Measurements from ENCODE around the gene ARHGAP25. TPM values are rescaled to one million over a fixed set of nuclear protein-coding genes. Genes with fewer than 3 reads are reported as not detected.
A peak's percentile ranks its signal among the peaks of the same experiment; 100 is the strongest.

The ARHGAP25 gene
- total RNA-seq, 2 experiments from 2014 or later, result 68.2 to 68.7 TPM

DNA sequence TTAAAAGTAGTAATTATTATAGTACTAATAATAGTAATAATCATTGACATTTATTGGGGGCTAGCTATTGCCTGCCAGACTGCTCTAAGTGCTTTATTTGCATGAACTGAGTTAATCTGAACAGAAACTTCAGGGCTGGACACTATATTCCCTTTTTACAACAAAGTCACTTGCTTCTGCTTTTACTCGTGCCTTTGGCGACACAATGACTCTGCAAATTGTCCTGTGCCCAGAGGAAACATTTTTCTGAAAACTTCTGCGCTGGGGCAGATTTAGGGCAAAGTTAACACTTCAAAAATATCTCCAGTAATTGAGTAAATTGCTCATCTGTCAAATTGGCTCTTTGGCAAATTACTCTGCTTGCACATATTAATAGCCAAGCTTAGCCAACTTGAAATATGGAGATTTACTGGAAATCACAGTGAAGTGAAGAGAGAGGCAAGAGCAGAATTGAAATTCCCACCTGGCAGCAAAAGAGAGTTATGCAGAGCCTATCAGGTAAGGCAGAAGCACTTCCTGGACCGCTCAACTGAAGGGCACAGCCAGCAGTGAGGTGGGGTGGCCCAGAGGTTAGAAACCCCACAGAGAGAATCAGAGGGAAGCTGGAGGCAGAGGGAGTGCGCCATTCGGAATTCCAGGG lies 100.2 kb downstream of the ARHGAP25 start:
- no peak for ATAC-seq
- Mint-ChIP-seq H3K27ac (peak overlapping the region; percentile 61), H3K9me3 (ENCODE audit: insufficient read depth) (no peaks in the 10 kb centered on the region), H3K4me3 (no peak overlapping the region), H3K4me1 (ENCODE audit: low read depth) (peaks cover 67% of the 10 kb centered on the region), H3K27me3 (ENCODE audit: low read depth) (no peaks in the 10 kb centered on the region), H3K36me3 (ENCODE audit: low read depth) (peaks cover 9% of the 10 kb centered on the region)
- ChIA-PET POLR2A (no interaction called here), CTCF (interaction anchor here (0.6 to 5.2 kb wide), 11 partner anchors 69 to 372 kb away, joined by 3 to 59 read pairs (median 13); no protein-coding TSS in a partner anchor)
- no peak for DNase-seq

GRCh38 chr2:68835621-68836020 lies 101.0 kb downstream of the ARHGAP25 start:
- H3K9me3 Mint-ChIP-seq (ENCODE audit: insufficient read depth), result no peaks in the 10 kb centered on the region
- ChIA-PET POLR2A (no interaction called here), CTCF (interaction anchor here (0.6 to 5.2 kb wide), 13 partner anchors 16 to 373 kb away, joined by 3 to 59 read pairs (median 4); no protein-coding TSS in a partner anchor)
- H3K4me1 Mint-ChIP-seq (ENCODE audit: low read depth), result peaks cover 60% of the 10 kb centered on the region
- no peak for ATAC-seq
- H3K27ac Mint-ChIP-seq, result no peak overlapping the region
- no peak overlapping the region for H3K4me3 Mint-ChIP-seq
- peaks cover 5% of the 10 kb centered on the region for H3K36me3 Mint-ChIP-seq (ENCODE audit: low read depth)
- no peaks in the 10 kb centered on the region for H3K27me3 Mint-ChIP-seq (ENCODE audit: low read depth)
- DNase-seq, result no peak

- Mint-ChIP-seq H3K36me3 (ENCODE audit: low read depth) (no peaks in the 10 kb centered on the region), H3K4me3 (no peak overlapping the region), H3K9me3 (ENCODE audit: insufficient read depth) (no peaks in the 10 kb centered on the region), H3K27ac (no peak overlapping the region), H3K27me3 (ENCODE audit: low read depth) (no peaks in the 10 kb centered on the region), H3K4me1 (ENCODE audit: low read depth) (peaks cover 44% of the 10 kb centered on the region)
- peak; percentile 80 for DNase-seq
- ChIA-PET CTCF (interaction anchor here (0.7 to 5.2 kb wide), 22 partner anchors 8 to 375 kb away, joined by 3 to 59 read pairs (median 4); no protein-coding TSS in a partner anchor), POLR2A (no interaction called here)
- ATAC-seq, result peak; percentile 82
Observed at GRCh38 chr2:68837164-68837860, 102.7 kb downstream of the ARHGAP25 start.

- no peak overlapping the region for H3K4me3 Mint-ChIP-seq
- no peak for ATAC-seq
Observed at GRCh38 chr2:68837861-68838341, 103.3 kb downstream of the ARHGAP25 start.

GRCh38 chr2:68838641-68839040 lies 104.0 kb downstream of the ARHGAP25 start:
- H3K27me3 Mint-ChIP-seq (ENCODE audit: low read depth), result peaks cover 2% of the 10 kb centered on the region
- ATAC-seq, result no peak
- no peak overlapping the region for H3K4me3 Mint-ChIP-seq
- CTCF ChIA-PET, result interaction anchor here (1.0 to 5.2 kb wide), 29 partner anchors 9 to 375 kb away, joined by 3 to 53 read pairs (median 4); partner anchors contain the start of gene FBXO48
- DNase-seq, result no peak
- H3K27ac Mint-ChIP-seq, result no peak overlapping the region
- POLR2A ChIA-PET, result interaction anchor here (0.7 kb wide), 1 partner anchor 94 kb away, joined by 3 read pairs; no protein-coding TSS in a partner anchor
- peaks cover 31% of the 10 kb centered on the region for H3K4me1 Mint-ChIP-seq (ENCODE audit: low read depth)
- H3K36me3 Mint-ChIP-seq (ENCODE audit: low read depth), result no peaks in the 10 kb centered on the region
- no peaks in the 10 kb centered on the region for H3K9me3 Mint-ChIP-seq (ENCODE audit: insufficient read depth)

More at GRCh38 chr2:68837861-68838341, 103.3 kb downstream of the ARHGAP25 start:
- H3K4me1 Mint-ChIP-seq (ENCODE audit: low read depth), result peaks cover 38% of the 10 kb centered on the region
- H3K9me3 Mint-ChIP-seq (ENCODE audit: insufficient read depth), result no peaks in the 10 kb centered on the region
- ChIA-PET POLR2A (interaction anchor here (0.7 kb wide), 1 partner anchor 93 kb away, joined by 3 read pairs; no protein-coding TSS in a partner anchor), CTCF (interaction anchor here (1.0 to 5.2 kb wide), 18 partner anchors 8 to 242 kb away, joined by 3 to 53 read pairs (median 7); no protein-coding TSS in a partner anchor)
- no peak for DNase-seq
- no peaks in the 10 kb centered on the region for H3K36me3 Mint-ChIP-seq (ENCODE audit: low read depth)
- H3K27ac Mint-ChIP-seq, result no peak overlapping the region
- peaks cover 1% of the 10 kb centered on the region for H3K27me3 Mint-ChIP-seq (ENCODE audit: low read depth)

- no peak overlapping the region for H3K27ac Mint-ChIP-seq
- ChIA-PET CTCF (interaction anchor here (1.0 to 5.2 kb wide), 25 partner anchors 9 to 376 kb away, joined by 3 to 53 read pairs (median 5); partner anchors contain the start of gene FBXO48), POLR2A (no interaction called here)
- no peak for ATAC-seq
- no peak overlapping the region for H3K4me3 Mint-ChIP-seq
- no peaks in the 10 kb centered on the region for H3K9me3 Mint-ChIP-seq (ENCODE audit: insufficient read depth)
- DNase-seq, result peak; percentile 44
- H3K27me3 Mint-ChIP-seq (ENCODE audit: low read depth), result peaks cover 2% of the 10 kb centered on the region
- H3K36me3 Mint-ChIP-seq (ENCODE audit: low read depth), result no peaks in the 10 kb centered on the region
- H3K4me1 Mint-ChIP-seq (ENCODE audit: low read depth), result peaks cover 23% of the 10 kb centered on the region
Observed at GRCh38 chr2:68839260-68839833, 104.7 kb downstream of the ARHGAP25 start.

DNA sequence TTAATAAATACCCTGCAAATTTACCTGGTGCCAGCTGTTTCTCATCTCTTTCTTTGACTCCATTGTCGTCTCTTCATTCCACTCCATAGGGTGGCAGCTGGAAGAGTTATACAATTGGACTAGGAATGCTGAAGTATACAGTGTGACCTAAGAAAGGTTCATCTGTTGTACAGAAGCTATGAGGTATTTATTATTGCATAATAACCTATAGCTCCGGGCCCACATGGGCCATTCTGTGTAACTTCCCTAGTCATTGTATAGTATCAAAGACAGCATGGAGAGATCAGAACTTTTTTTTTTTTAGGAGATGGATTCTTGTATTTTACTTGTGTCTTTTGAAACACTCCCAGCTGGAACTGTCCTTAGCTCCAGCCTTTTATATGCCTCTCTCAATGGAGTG lies 110.4 kb downstream of the ARHGAP25 start:
- peaks cover 31% of the 10 kb centered on the region for H3K27me3 Mint-ChIP-seq (ENCODE audit: low read depth)
- no peaks in the 10 kb centered on the region for H3K9me3 Mint-ChIP-seq (ENCODE audit: insufficient read depth)
- ATAC-seq, result no peak
- H3K36me3 Mint-ChIP-seq (ENCODE audit: low read depth), result no peaks in the 10 kb centered on the region
- ChIA-PET CTCF (interaction anchor here (1.5 to 2.4 kb wide), 6 partner anchors 8 to 136 kb away, joined by 4 to 11 read pairs (median 5); partner anchors contain the start of gene ARHGAP25), POLR2A (no interaction called here)
- no peak overlapping the region for H3K4me3 Mint-ChIP-seq
- DNase-seq, result no peak
- H3K27ac Mint-ChIP-seq, result no peak overlapping the region
- H3K4me1 Mint-ChIP-seq (ENCODE audit: low read depth), result no peaks in the 10 kb centered on the region

- CTCF ChIA-PET, result interaction anchor here (1.5 to 2.2 kb wide), 4 partner anchors 9 to 137 kb away, joined by 4 to 9 read pairs (median 5); partner anchors contain the start of gene ARHGAP25
- H3K4me1 Mint-ChIP-seq (ENCODE audit: low read depth), result no peaks in the 10 kb centered on the region
Observed at GRCh38 chr2:68846091-68846490, 111.5 kb downstream of the ARHGAP25 start.

GRCh38 chr2:68847751-68848150 lies 113.1 kb downstream of the ARHGAP25 start:
- H3K4me1 Mint-ChIP-seq (ENCODE audit: low read depth), result no peaks in the 10 kb centered on the region
- CTCF ChIA-PET, result interaction anchor here (1.3 to 2.6 kb wide), 3 partner anchors 9 to 96 kb away, joined by 4 to 13 read pairs (median 4); no protein-coding TSS in a partner anchor
- no peak overlapping the region for H3K27ac Mint-ChIP-seq
- no peaks in the 10 kb centered on the region for H3K9me3 Mint-ChIP-seq (ENCODE audit: insufficient read depth)
- H3K4me3 Mint-ChIP-seq, result no peak overlapping the region
- H3K36me3 Mint-ChIP-seq (ENCODE audit: low read depth), result no peaks in the 10 kb centered on the region
- POLR2A ChIA-PET, result no interaction called here
- H3K27me3 Mint-ChIP-seq (ENCODE audit: low read depth), result peaks cover 35% of the 10 kb centered on the region
- DNase-seq, result no peak
- no peak for ATAC-seq

More at GRCh38 chr2:68846091-68846490, 111.5 kb downstream of the ARHGAP25 start:
- H3K27me3 Mint-ChIP-seq (ENCODE audit: low read depth), result peaks cover 35% of the 10 kb centered on the region
- POLR2A ChIA-PET, result no interaction called here
- no peak overlapping the region for H3K27ac Mint-ChIP-seq
- H3K9me3 Mint-ChIP-seq (ENCODE audit: insufficient read depth), result no peaks in the 10 kb centered on the region
- H3K36me3 Mint-ChIP-seq (ENCODE audit: low read depth), result no peaks in the 10 kb centered on the region
- ATAC-seq (no peak), DNase-seq (no peak)
- H3K4me3 Mint-ChIP-seq, result no peak overlapping the region

GRCh38 chr2:68849579-68850030 lies 115.0 kb downstream of the ARHGAP25 start:
- peaks cover 35% of the 10 kb centered on the region for H3K27me3 Mint-ChIP-seq (ENCODE audit: low read depth)
- no peak for DNase-seq
- ATAC-seq, result no peak
- no peaks in the 10 kb centered on the region for H3K4me1 Mint-ChIP-seq (ENCODE audit: low read depth)
- H3K36me3 Mint-ChIP-seq (ENCODE audit: low read depth), result no peaks in the 10 kb centered on the region
- CTCF ChIA-PET, result interaction anchor here (0.6 to 1.0 kb wide), 3 partner anchors 10 to 13 kb away, joined by 3 read pairs; no protein-coding TSS in a partner anchor
- H3K4me3 Mint-ChIP-seq, result no peak overlapping the region
- H3K9me3 Mint-ChIP-seq (ENCODE audit: insufficient read depth), result no peaks in the 10 kb centered on the region
- no peak overlapping the region for H3K27ac Mint-ChIP-seq
- POLR2A ChIA-PET, result no interaction called here

- no peak for ATAC-seq
- H3K27me3 Mint-ChIP-seq (ENCODE audit: low read depth), result peaks cover 35% of the 10 kb centered on the region
- no peaks in the 10 kb centered on the region for H3K9me3 Mint-ChIP-seq (ENCODE audit: insufficient read depth)
- ChIA-PET CTCF (interaction anchor here (0.6 to 1.1 kb wide), 2 partner anchors 33 to 75 kb away, joined by 3 read pairs; no protein-coding TSS in a partner anchor), POLR2A (no interaction called here)
- no peak overlapping the region for H3K4me3 Mint-ChIP-seq
- H3K4me1 Mint-ChIP-seq (ENCODE audit: low read depth), result no peaks in the 10 kb centered on the region
- no peaks in the 10 kb centered on the region for H3K36me3 Mint-ChIP-seq (ENCODE audit: low read depth)
- no peak for DNase-seq
- no peak overlapping the region for H3K27ac Mint-ChIP-seq
Observed at GRCh38 chr2:68850524-68850923, 115.9 kb downstream of the ARHGAP25 start.

Measured in activated CD8-positive, alpha-beta T cell treated with anti-CD3 and anti-CD28 coated beads, Interleukin-2, amount 10 ng/mL, durations not matched to agents 7 days and 5 days (primary cell).